Activated CD8-positive, alpha-beta T cell treated with anti-CD3 and anti-CD28 coated beads for 36 hours (primary cell): ENCODE data around the gene MAPK8IP3. TPM values are rescaled to one million over a fixed set of nuclear protein-coding genes. Genes with fewer than 3 reads are reported as not detected.

Source experiments
- ATAC-seq: fragments of 200-7000 bp; cut with Tn5 transposase; one replicate; pipeline ENCODE4 v1.10.0; 2021; ENCODE audit warnings: mild to moderate bottlenecking, moderate library complexity
- CTCF ChIA-PET: fragments of 350-600 bp; sonication (Branson Sonifier 250); formaldehyde crosslinking; loops from one replicate; lab custom pipeline; 2021; ENCODE audit warnings: antibody characterized with exemption; lab: Charles Lee
- POLR2A ChIA-PET: fragments of 350-600 bp; sonication (Branson Sonifier 250); formaldehyde crosslinking; loops from one replicate; lab custom pipeline; 2021; ENCODE audit warnings: antibody characterized with exemption; lab: Charles Lee
- DNase-seq: peaks from one replicate; pipeline ENCODE4 v3.0.0-alpha.2; 2020
- H3K27ac Mint-ChIP-seq: one replicate; pipeline ENCODE4 v1.8.0; 2021; ENCODE audit warnings: mild to moderate bottlenecking, mixed read lengths
- H3K27me3 Mint-ChIP-seq: one replicate; pipeline ENCODE4 v1.8.0; 2021; ENCODE audit warnings: mixed read lengths
- H3K36me3 Mint-ChIP-seq: one replicate; pipeline ENCODE4 v1.8.0; 2021; ENCODE audit warnings: low read depth, mixed read lengths
- H3K4me1 Mint-ChIP-seq: one replicate; pipeline ENCODE4 v1.8.0; 2021; ENCODE audit warnings: low read depth, mixed read lengths
- H3K4me3 Mint-ChIP-seq: one replicate; pipeline ENCODE4 v1.8.0; 2021; ENCODE audit warnings: mild to moderate bottlenecking, moderate library complexity, mixed read lengths
- H3K9me3 Mint-ChIP-seq: one replicate; pipeline ENCODE4 v1.8.0; 2021; ENCODE audit warnings: mixed read lengths
- CTCF ChIP-seq: fragments of 200-600 bp; IDR thresholded peaks from one replicate; pipeline ENCODE4 v1.8.0; 2022; ENCODE audit warnings: antibody characterized with exemption, mild to moderate bottlenecking
- intact Hi-C: fragments of 100-400 bp; cut with micrococcal nuclease; formaldehyde crosslinking; loops from one replicate; pipeline ENCODE4 v1.10.0; 2022
- total RNA-seq, 2 experiments: library from RNA; stranded (reverse); gene quantifications; one replicate each; pipeline ENCODE4 v1.2.3, GENCODE V29; 2021

The MAPK8IP3 gene
- total RNA-seq, 2 experiments from 2014 or later: 58.4 to 65.1 TPM

GRCh38 chr16:1776672-1776955 is 70.6 kb downstream of the MAPK8IP3 start:
- Mint-ChIP-seq H3K27ac (no peak overlapping the region), H3K36me3 (peaks cover 9% of the 10 kb centered on the region), H3K4me1 (peaks cover 17% of the 10 kb centered on the region), H3K9me3 (no peaks in the 10 kb centered on the region), H3K4me3 (no peak overlapping the region), H3K27me3 (no peaks in the 10 kb centered on the region)
- DNase-seq (no peak), ATAC-seq (no peak)
- TF ChIP-seq CTCF: no peak
- ChIA-PET CTCF (no interaction called here), POLR2A (no interaction called here)
- intact Hi-C loops: no loop called here

GRCh38 chr16:1776991-1777374 is 71.0 kb downstream of the MAPK8IP3 start:
- no peak overlapping the region for H3K4me3 Mint-ChIP-seq
- H3K36me3 Mint-ChIP-seq: peaks cover 6% of the 10 kb centered on the region
- TF ChIP-seq CTCF: no peak
- no peak for ATAC-seq
- DNase-seq: no peak
- no peaks in the 10 kb centered on the region for H3K27me3 Mint-ChIP-seq
- peaks cover 19% of the 10 kb centered on the region for H3K4me1 Mint-ChIP-seq
- no peaks in the 10 kb centered on the region for H3K9me3 Mint-ChIP-seq
- ChIA-PET POLR2A (interaction anchor here (0.6 to 1.1 kb wide), 2 partner anchors 8 to 22 kb away, joined by 3 read pairs; no protein-coding TSS in a partner anchor), CTCF (no interaction called here)
- intact Hi-C loops: no loop called here
- no peak overlapping the region for H3K27ac Mint-ChIP-seq

GRCh38 chr16:1777375-1778199 is 71.6 kb downstream of the MAPK8IP3 start:
- Mint-ChIP-seq H3K4me1 (peaks cover 17% of the 10 kb centered on the region), H3K4me3 (no peak overlapping the region), H3K36me3 (no peaks in the 10 kb centered on the region), H3K27me3 (no peaks in the 10 kb centered on the region), H3K9me3 (no peaks in the 10 kb centered on the region), H3K27ac (no peak overlapping the region)
- TF ChIP-seq CTCF: no peak
- ATAC-seq (no peak), DNase-seq (no peak)
- intact Hi-C loops: no loop called here
- POLR2A ChIA-PET: interaction anchor here (0.6 to 1.1 kb wide), 2 partner anchors 9 to 23 kb away, joined by 3 read pairs; no protein-coding TSS in a partner anchor
- CTCF ChIA-PET: no interaction called here

- no peak for TF ChIP-seq CTCF
- intact Hi-C loops: no loop called here
These were observed 72.5 kb downstream of the MAPK8IP3 start for GRCh38 chr16:1778200-1779179.

More at GRCh38 chr16:1778200-1779179, 72.5 kb downstream of the MAPK8IP3 start:
- H3K4me3 Mint-ChIP-seq: no peak overlapping the region
- ATAC-seq (no peak), DNase-seq (no peak)
- ChIA-PET CTCF (no interaction called here), POLR2A (interaction anchor here (1.0 to 2.5 kb wide), 3 partner anchors 7 to 48 kb away, joined by 3 to 15 read pairs (median 4); partner anchors contain the start of genes EME2, FAHD1, HAGH and MRPS34)
- H3K27me3 Mint-ChIP-seq: no peaks in the 10 kb centered on the region
- no peak overlapping the region for H3K27ac Mint-ChIP-seq
- no peaks in the 10 kb centered on the region for H3K9me3 Mint-ChIP-seq
- H3K4me1 Mint-ChIP-seq: peaks cover 20% of the 10 kb centered on the region
- no peaks in the 10 kb centered on the region for H3K36me3 Mint-ChIP-seq
